Amniotic stem cell (primary cell): Measurements from ENCODE around the gene SORCS2.

Source experiments
- DNase-seq: peaks from one replicate; lab custom pipeline; 2025; lab: John Stamatoyannopoulos, UW

Gene SORCS2

DNA sequence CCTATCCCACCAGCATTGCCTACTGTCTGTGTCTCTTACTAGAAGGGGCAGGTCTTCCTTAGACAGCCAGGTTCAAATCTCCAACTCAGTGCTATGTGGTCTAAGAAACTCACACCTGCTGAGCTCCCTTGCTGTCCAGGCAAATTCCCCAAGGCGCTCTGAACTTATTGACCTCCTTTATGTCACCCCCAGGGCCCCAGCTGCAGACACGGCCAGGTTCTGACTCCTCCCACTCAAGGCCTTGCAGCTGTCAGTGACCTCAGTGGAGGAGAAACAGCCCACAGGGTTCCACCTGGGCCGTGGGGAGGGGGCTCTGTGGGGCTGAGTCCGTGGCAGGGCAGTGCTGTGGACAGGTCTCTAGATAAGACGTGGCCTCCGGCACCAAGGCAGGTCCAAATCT, 284.5 kb downstream of the SORCS2 start:
- DNase-seq = no peak

DNA sequence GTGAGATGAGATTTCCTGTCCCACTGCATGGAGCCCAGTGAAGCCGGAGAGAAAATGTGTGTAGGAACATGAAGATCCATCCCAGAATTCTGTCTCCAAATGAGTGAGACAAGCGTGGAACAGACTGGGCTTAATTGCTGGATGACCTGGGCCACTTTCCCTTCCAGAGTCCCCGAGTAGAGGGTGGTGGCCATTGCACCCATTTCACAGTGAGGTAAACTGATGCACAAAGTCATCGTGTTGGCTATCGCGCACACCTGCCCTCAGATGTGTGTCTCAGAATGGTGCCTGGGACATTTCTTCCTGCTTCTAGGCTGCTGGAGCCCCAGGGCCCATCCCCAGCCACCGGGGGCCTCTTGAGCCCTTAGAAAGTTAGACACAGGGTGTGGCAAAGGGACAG, 285.4 kb downstream of the SORCS2 start:
- no peak for DNase-seq

DNA sequence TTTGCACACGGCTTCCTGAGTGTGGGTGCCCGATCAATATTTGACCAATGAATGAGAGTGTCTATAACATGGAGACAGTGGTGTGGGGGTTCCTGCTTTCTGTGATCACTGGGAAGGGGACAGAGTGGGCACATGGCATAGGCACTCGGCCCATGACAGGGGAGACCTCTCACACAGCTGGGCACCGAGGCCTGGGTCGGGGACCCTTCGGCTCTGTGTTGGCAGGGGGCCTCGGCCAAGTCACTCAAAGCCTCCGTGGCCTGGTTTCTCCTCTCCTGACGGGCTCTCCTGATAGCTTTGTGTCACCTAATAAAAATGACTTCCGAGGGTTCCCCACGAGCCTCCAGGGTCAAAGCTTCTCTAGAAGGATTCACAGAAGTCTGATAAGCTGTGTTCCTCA, 286.3 kb downstream of the SORCS2 start:
- DNase-seq = no peak

DNA sequence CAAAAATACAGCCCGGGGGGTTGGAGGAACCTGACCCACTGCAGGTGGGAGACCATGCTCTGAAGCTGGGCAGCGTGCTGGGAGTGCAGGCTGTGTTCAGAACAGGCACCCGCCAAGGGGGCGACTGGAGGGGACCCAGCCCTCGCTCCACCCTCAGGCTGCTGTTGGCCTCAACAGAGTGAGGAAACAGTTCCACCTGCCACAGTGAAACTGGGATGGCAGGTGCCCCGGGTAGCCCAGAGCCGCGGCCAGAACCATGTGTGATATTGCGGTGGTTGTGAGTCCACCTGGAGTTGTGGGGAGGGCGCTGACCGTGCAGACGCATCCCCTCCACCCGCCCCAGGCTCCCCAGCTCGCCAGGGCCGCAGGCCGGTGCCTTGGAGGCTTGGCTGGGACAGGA, 288.1 kb downstream of the SORCS2 start:
- no peak for DNase-seq

DNA sequence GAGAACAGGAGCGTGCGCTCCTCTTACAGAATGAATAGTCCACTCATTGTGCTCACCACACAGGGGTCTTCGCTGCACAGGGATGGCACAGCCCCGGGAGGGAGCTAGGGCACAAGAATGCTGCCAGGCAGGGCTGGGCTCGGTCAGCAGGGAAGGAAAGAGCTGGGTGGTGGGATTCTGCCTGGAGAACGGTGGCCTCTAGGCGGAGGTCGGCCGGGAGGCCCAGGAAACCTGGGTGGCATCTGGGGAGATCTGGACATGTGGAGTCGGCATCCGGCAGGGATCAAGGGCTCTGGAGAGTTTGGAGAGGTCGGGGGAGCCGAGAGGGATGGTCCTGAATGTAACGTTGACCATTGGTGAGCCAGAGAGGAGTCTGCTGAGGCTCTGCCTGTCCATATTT, 288.9 kb downstream of the SORCS2 start:
- no peak for DNase-seq

DNA sequence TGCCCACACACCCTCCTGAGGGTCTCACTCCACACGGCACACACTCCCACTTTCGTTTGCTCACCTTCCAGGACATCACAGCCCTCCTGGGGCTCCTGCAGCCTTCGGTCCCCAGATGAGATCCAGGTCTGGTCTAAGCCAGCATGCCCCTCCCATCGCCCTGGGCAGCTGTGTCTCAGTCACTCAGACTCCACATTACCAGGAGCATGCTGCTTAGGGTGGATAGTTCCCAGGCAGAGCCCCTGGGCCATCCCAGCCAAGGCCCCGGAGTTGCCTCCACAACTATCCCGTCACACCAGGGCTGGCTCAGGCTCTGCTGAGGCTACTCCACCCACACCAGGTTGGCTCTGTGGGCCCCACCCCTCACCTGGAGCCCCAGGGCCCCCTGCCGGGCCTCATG, 292.8 kb downstream of the SORCS2 start:
- DNase-seq = no peak

DNA sequence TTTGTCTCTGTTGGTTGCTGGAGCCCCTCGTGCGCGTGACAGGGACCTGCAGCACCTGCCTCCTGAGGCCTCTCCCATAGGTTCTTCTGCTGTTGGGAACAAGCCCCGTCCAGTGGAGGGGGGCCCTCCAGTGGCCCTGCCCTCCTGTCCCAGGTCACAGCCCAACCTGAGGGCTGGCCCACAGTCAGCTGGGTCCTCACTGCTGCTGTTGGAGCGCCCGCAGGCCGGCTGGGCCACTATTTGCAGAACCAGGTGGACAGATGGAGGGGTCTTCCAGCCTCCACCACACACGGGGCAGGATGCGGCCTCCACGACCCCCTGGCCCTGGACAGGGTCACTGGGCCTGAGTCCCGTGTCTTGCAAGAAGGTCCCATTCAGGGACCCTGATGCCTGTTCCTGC, 293.8 kb downstream of the SORCS2 start:
- no peak for DNase-seq

DNA sequence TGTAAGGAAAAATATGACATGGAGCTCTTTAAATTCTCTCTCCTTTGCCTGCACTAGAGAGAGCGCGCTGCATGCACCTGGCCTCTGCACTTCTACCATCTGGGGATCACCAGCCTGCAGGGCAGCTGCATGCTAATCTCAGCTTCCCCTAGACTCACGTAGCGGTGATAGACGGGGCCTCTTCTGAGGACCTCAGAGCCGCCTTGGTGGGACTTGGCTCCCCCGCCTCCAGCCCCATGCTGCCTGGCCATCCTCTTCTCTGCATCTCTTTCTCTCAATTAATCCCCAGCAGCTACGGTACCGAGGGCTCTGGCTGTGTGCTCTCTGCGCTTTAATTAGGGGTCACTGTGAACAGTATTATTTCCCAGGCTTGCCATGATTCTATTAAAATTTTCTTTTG, 295.2 kb downstream of the SORCS2 start:
- DNase-seq = no peak

DNA sequence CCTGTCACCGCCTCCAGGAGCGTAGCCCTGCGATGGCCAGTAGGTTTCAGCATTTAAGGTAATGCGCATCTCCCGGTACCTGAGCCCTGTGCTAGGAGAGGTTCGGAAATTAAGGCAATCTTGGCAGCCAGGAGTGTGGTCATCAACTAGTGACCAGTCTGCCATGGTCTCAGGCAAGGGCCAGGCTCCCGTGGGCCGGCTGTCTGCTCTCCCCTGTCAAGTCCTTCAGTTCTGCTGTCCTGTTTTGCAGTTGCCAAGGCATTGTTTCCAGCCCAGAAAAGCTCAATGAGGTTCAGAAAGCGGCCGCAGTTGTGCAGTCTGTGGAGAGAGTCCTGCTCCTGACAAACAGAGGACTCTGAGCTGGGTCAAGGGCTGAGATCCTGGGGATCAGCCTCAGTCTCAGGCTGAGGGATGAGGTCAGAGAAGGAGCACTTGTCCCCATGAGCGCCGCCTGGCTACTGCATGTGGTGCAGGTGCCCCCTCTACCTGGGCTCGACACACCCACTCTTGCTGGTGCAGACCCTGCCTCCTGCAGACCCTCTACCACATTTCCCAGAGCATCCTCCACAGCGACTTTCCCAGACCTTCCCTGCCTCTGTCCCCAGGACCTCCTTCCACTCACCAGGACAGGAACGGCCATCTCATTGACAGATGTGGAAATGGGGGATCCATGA, 295.8 kb downstream of the SORCS2 start:
- DNase-seq = no peak

DNA sequence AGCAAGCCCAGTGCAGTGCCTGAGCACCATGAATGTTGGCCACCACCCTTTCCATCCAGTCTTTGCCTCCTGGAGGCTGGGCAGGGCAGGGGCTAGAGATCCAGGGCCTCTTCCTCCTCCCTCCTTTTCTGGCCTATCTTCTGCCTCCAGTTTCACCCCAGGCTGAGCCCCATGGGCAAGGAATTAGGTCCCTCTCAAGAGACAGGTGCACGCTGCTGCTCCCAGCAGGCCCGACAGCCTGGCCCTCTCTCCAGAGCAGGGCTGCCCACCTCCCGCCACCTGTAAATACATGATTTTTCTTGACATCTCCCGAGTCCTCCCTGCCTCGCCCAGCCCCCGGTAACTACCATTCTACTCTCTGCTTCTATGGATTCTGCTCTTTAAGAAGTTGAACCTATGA, 299.6 kb downstream of the SORCS2 start:
- DNase-seq = no peak

DNA sequence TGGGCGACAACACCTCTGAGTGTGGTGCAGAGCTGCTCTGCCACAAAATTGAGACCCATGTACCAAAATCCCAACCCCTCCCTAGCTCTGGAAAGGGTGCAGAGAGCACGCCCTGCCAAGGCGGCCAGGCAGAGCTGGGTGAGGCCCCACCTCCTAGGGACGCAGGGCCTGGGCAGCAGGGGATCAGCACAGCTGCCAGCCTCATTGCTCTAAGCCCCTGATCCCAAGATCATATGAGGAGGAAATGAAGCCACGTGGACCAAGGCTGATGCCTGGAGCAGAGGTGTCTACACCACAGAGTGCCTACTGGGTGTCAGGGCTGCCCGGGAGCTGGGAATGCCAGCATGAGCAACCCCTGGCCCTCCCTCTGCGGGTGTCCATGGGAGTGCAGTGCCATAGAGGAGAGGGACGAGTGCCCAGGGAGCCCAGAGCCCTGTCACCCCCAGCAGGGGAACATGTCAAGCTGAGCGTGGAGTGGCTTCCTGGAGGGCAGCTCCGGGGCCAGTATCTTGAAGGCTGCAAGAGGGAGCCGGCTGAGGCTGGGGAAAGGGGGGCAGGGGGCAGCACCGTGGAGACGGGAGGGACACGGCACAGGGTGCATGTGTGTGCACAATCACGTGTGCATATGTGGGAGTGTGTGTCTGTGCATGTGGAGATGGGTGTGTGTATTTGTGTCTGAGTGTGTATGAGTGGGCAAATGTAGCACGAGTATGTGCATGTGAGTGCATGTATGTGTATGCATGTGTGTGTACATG, 306.3 kb downstream of the SORCS2 start:
- no peak for DNase-seq

DNA sequence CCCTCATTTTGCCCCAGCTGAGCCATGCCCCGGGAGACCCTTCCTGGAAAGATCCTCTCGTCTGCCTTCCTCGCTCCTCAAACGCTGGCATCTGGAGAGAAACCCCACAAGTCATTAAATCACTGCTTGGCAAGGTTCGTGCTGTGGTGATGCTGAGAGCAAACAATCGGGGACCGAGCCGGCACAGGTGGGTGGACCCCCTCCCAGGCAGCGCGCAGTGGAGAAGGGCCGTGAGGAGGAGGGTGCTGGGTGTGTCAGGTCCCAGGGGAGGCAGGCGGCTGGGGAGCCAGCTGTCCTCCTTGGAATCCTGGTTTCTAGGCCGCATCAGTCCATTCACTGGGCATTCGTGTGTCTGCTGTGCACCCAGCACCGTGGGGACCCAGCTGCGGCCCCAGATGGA, 307.3 kb downstream of the SORCS2 start:
- no peak for DNase-seq

DNA sequence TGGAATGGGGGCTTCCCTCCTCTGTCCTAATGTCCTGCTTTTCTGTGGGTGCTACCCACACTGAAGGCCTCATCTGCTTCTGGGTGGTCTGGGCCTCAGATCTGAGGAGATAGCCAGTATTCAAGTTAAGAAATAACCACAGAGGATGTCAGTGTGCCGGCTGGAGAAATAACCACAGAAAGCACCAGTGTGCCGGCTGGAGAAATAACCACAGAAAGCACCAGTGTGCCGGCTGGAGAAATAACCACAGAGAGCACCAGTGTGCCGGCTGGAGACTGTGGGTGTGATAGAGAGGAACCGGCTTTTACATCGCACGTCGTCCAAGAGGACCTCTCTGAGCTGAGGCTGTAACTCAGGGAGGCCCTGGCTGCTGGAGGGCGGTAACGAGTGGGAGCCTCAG, 308.1 kb downstream of the SORCS2 start:
- no peak for DNase-seq

DNA sequence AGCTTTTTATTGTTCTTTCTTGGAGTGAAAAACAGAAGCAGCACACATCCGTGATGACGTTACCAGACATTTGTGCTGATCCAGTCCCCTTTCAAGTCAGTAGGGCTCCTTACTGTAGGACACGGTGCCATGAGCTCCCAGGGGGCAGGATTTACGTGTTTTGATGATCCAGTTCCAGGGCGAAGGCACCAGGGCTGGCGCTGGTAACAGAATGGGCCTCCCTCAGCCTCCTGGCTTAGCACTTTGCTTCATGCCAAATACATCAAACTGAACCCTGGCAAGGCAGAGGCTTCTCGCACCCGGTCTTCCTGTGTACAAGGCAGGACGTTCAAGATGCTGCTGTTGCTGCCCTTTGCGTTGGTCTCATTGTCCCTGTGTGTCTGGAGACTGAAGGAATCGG, 309.0 kb downstream of the SORCS2 start:
- DNase-seq = no peak

DNA sequence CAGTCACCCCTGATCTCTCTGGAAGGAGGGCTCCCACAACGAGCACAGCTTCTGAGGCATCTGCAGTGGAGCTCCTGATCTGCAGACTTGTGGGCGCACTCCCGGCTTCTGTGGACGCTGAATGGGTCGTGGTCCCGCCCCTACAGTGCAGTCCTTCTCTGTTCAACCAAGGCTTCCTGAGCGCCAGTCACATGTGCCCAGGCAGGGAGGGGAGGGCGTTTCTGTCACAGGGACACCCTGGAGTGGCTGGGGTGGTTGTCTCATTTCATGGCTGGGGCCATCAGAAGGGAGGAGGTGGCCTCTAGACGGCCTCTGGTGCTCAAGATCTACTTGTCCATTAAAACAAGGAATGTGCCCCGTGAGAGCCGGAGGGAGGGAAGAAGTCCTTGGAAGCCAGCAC, 309.5 kb downstream of the SORCS2 start:
- no peak for DNase-seq

DNA sequence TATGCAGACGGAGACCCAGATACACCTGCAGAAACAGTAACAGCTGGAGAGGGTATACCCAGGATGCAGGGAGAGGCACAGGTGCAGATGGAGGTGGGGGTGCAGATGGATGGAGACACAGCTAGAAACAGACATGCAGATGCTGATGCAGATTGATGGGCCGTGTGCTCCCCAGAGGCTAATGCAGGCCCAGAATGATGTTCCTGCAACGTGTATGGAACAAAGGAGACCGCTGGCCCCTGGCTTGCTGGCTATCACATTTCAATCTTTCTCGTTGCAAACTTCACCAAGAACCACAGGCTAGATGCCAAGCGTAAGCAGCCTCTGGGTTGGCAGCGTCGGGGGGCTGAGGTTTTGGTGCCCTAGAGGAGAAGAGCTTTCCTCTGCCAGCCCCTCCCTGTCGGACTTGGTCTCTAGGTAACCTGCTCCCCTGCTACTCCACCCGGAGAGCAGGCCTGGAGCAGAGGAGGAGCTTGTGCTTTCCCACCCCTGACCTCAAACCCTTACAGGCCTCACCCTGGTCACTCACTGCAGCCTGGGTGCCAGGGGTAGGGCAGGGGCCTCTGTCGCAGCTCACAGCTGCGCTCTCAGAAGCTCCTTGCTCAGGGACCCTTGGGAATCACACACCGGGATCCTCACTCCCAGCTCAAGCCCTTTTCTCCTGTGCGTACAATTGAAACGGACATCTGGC, 311.4 kb downstream of the SORCS2 start:
- no peak for DNase-seq

DNA sequence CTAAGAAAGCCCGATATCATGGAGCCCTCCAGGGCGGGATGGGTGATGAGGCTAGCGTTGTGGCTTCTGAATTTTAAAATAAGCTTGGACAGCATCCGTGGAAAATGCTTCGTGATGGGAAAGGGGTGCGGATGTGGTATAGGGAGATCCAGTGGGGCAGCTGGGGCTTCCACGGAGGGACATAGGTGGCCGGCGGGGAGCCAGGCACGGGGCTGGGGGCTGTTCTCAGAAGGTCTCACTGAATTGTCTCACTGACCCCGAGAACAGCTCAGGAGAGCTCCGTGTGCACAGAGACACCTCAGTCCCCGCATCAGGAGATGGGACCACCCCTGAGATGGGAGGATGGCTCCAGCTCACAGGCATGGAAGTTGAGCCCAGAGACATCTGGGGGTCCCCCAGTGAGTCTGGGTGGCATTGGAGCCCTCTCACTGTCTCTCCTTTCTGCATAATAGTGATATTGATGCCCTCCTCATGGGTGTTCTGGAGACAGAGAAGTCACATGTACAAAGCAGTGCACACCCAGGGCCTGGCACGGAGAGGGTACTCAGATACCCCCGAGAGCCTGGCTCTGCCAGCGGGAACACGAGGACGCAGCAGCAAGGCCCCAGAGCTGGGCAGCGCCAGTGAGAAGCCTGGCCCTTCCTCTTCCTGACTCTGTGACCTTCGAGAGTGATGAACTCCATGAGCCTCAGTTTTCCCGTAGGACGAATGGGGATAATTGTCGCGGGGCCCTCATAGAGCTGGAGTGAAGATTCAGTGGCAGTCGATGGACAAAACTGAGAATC, 313.0 kb downstream of the SORCS2 start:
- DNase-seq = no peak

DNA sequence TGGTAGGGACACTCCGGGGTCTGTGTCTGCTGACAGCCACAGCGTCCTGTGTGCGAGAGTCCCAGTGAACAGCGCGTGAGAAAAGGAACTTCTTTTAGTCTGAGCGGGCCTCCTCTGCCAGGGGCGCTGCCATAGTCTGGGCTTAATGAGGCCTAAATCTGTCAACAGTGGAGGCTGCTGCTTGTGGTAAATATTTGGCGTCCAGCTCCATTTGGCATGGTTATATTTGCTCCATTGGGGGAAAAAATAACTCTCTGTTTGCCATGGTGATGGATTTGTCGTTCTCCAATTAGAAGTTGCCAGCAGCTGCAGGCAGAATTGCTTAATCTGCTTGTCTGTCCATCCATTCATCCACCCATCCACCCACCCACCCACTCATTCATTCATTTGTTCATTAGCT, 313.8 kb downstream of the SORCS2 start:
- no peak for DNase-seq

DNA sequence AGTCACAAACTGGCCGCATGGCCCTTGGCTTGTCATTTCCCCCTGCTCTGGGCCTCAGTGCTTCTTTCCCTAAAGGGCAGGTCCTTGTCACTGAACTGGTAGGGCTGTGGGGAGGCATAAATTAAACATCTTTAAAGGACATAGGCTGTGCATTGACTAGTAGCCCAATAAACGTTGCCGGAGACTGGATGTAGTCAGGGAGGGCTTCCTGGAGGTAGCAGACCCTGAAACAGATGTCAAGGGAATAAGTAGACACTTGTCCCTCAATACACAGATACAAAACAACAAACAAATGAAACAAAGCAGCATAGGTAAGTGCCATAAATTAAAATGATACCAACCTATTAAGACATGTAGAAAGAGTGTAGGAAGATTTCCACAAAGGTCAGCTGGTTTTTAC, 314.2 kb downstream of the SORCS2 start:
- no peak for DNase-seq

DNA sequence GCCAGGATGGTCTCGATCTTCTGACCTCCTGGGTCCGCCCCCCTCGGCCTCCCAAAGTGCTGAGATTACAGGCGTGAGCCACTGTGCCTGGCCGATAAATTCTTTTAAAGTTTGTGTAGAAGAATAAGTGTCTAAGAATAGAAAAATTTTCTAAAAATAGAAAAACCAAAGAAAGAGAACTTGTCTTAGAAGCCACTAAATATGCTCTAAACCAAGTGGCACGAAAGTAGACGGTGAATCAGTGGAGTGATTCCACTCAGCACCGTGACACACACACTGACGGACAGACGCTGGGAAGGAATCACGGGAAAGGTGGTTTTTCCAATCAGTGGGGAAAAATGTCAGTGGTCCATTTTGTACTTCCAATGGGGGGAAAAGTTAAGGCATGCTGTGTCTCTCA, 315.0 kb downstream of the SORCS2 start:
- no peak for DNase-seq

DNA sequence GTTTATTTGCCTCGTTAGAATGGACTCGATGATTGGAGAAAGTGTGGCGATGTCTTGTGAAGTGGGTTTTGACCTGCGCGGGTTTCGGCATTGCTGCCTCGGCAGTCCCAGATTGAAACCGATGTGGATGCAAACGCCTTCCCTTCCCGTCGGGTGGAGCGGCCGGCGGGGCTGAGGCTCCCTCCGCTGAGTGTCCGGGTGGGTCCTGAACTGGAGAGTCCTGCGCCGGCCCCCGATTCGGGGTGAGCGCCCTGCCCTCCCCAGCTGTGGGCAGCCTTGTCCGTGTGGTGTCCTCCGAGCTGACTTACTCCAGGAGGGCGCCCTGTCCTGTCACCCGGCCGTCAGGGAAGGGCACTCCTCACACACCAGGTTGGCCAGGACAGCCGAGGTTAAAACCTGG, 317.7 kb downstream of the SORCS2 start:
- DNase-seq = no peak

DNA sequence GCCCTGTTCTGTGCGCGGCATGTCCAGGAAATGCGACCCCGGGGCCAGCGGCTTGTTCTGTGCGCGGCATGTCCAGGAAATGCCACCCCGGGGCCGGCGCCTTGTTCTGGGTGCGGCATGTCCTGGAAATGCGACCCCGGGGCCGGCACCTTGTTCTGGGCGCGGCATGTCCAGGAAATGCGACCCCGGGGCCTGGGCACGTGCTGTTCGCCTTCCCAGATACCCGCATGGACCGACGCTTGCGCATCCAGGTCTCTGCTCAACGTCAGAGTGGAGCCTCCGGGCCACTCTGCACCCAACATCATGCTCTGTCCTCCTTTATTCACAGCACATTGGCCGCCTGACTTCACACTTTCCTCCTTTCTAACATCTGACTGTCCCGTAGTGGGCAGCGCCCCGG, 318.2 kb downstream of the SORCS2 start:
- no peak for DNase-seq

DNA sequence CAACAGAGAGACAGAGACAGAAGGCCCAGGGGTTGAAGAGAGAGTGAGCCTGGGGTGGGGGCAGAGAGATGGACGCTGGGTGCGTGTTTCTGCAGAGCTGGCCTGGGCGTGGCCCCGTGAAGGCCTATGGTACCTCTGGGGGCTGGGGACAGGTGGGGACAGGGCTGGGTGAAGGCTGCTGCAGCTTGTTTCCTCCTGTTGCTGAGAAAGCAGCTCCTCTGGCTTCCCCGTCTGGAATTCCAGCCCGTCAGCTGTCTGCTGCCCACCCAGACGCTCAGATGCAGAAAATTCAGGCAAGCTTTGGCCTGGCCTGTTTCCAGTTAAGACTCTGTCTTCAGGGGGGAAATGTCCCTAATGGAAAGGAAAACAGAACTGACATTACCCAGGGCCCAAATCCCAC, 319.2 kb downstream of the SORCS2 start:
- DNase-seq = no peak
